HUES48 (cell line): ENCODE measurements around the gene ANKMY1.

Source experiments
- H3K27ac ChIP-seq: one replicate; pipeline ENCODE4 v1.7.0; 2013; ENCODE audit warnings: low read depth, low read length, inconsistent platforms
- H3K27me3 ChIP-seq: 2 replicates; pipeline ENCODE4 v1.6.1; 2013; ENCODE audit warnings: mild to moderate bottlenecking, low read length; ENCODE audit not compliant: control insufficient read depth, insufficient read depth
- H3K36me3 ChIP-seq: 2 replicates; pipeline ENCODE4 v1.6.1; 2013; ENCODE audit warnings: low read length; ENCODE audit not compliant: control insufficient read depth, insufficient read depth
- H3K4me1 ChIP-seq: 2 replicates; pipeline ENCODE4 v1.6.1; 2013; ENCODE audit warnings: mild to moderate bottlenecking, low read length; ENCODE audit not compliant: control insufficient read depth, insufficient read depth
- H3K4me3 ChIP-seq: 2 replicates; pipeline ENCODE4 v1.5.1; 2013; ENCODE audit warnings: mild to moderate bottlenecking, low read depth, low read length
- H3K9ac ChIP-seq: 2 replicates; pipeline ENCODE4 v1.6.1; 2013; ENCODE audit warnings: mild to moderate bottlenecking, low read depth, low read length, moderate library complexity
- H3K9me3 ChIP-seq: 2 replicates; pipeline ENCODE4 v1.6.1; 2013; ENCODE audit warnings: low read length; ENCODE audit not compliant: control insufficient read depth, insufficient read depth

The ANKMY1 gene

DNA sequence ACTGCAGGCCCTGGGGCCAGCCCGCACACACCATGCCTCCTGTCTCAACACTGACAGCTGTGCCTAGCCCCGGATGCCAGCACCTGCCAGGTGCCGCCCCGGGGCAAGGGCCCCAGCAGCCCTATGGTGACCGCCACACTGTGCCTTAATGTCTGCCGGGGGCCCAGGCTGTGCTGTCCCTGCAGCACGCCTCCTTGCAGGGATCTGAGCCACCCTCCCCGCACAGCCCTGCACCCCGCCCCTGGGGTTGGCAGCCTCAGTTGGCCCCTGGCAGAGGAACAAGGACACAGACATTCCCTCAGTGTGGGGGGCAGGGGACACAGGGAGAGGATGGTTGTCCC, 20.3 kb upstream of the ANKMY1 start:
- no peaks in the 10 kb centered on the region for H3K9me3 ChIP-seq
- peaks cover 5% of the 10 kb centered on the region; the same call in 1 of the 2 replicates for H3K4me1 ChIP-seq
- no peak overlapping the region for H3K27ac ChIP-seq
- H3K4me3 ChIP-seq, result no peak overlapping the region
- H3K9ac ChIP-seq, result no peak overlapping the region
- H3K36me3 ChIP-seq, result no peaks in the 10 kb centered on the region
- no peaks in the 10 kb centered on the region for H3K27me3 ChIP-seq

DNA sequence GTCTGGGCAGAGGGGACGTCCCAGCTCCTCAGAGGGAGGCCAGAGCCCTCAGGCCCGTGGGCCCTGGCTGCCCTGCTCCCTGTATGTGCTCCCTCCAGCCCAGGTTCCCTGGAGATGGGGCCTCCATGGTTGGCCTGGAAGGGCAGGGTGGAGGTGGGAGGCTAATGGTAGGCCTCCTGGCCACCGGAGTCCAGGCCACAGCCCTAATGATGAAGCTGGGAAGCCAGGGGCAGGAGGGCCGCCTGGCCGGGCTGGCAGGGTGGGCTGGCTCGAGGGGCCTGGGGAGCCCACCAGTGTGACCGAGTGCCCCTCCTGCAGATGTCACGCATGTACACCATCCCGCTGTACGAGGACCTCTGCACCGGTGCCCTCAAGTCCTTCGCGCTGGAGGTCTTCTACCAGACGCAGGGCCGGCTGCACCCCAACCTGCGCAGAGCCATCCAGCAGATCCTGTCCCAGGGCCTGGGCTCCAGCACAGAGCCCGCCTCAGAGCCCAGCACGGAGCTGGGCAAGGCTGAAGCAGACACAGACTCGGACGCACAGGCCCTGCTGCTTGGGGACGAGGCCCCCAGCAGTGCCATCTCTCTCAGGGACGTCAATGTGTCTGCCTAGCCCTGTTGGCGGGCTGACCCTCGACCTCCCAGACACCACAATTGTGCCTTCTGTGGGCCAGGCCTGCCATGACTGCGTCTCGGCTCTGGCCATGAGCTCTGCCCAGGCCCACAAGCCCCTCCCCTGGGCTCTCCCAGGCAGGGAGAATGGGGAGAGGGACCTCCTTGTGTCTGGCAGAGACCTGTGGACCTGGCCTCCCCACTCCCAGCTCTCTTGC, 19.7 kb upstream of the ANKMY1 start:
- no peaks in the 10 kb centered on the region for H3K36me3 ChIP-seq
- H3K27me3 ChIP-seq, result no peaks in the 10 kb centered on the region
- H3K9me3 ChIP-seq, result no peaks in the 10 kb centered on the region
- H3K27ac ChIP-seq, result no peak overlapping the region
- H3K4me3 ChIP-seq, result no peak overlapping the region
- H3K4me1 ChIP-seq, result peaks cover 5% of the 10 kb centered on the region; the same call in 1 of the 2 replicates
- no peak overlapping the region for H3K9ac ChIP-seq

DNA sequence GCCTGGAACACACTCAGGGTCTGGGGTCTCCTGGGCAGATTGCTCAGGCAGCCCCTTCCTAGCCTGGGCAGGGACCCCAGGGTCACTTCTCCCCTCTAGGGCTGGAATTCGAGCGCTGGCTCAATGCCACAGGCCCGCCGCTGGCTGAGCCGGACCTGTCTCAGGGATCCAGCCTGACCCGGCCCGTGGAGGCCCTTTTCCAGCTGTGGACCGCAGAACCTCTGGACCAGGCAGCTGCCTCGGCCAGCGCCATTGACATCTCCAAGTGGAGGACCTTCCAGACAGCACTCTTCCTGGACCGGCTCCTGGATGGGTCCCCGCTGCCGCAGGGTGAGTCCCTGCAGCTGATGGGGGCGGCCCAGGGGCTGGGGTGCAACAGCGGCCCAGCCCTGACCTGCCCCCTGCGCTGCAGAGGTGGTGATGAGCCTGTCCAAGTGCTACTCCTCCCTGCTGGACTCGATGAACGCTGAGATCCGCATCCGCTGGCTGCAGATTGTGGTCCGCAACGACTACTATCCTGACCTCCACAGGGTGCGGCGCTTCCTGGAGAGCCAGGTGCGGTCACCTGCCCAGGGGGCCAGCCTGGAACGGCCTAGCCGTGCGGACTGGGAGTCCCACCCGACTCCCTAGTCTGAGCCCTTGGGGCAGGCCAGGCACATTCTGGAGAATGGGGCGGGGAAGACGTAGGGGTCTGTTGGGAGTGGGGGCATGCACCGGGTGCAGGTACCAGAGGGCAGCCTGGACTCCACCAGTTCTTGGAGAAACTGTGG, 18.8 kb upstream of the ANKMY1 start:
- Histone ChIP-seq H3K4me3 (no peak overlapping the region), H3K9me3 (no peaks in the 10 kb centered on the region), H3K4me1 (no peaks in the 10 kb centered on the region), H3K27ac (no peak overlapping the region), H3K27me3 (no peaks in the 10 kb centered on the region), H3K9ac (no peak overlapping the region), H3K36me3 (no peaks in the 10 kb centered on the region)

DNA sequence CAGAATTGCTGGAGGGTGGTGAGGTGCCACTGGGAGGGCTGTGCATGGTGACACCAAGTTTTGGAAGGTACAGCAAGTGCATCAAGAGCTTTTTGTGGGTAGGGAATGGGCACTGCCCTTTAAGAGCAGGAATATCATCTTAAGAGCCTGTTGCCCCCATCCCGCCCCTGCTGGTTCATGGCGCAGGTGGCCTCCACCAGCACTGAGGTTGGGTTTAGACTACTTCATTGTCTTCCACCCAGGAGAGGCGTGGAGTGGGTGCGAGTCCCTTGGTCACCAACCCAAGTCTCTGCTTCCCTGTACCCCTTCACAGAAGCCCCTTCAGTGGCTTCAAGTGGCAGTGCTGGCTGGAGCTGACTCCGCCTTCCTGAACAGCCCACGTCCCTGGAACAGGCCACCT, 18.2 kb upstream of the ANKMY1 start:
- no peaks in the 10 kb centered on the region for H3K9me3 ChIP-seq
- no peaks in the 10 kb centered on the region for H3K4me1 ChIP-seq
- no peak overlapping the region for H3K9ac ChIP-seq
- no peak overlapping the region for H3K4me3 ChIP-seq
- no peak overlapping the region for H3K27ac ChIP-seq
- no peaks in the 10 kb centered on the region for H3K36me3 ChIP-seq
- H3K27me3 ChIP-seq, result no peaks in the 10 kb centered on the region

DNA sequence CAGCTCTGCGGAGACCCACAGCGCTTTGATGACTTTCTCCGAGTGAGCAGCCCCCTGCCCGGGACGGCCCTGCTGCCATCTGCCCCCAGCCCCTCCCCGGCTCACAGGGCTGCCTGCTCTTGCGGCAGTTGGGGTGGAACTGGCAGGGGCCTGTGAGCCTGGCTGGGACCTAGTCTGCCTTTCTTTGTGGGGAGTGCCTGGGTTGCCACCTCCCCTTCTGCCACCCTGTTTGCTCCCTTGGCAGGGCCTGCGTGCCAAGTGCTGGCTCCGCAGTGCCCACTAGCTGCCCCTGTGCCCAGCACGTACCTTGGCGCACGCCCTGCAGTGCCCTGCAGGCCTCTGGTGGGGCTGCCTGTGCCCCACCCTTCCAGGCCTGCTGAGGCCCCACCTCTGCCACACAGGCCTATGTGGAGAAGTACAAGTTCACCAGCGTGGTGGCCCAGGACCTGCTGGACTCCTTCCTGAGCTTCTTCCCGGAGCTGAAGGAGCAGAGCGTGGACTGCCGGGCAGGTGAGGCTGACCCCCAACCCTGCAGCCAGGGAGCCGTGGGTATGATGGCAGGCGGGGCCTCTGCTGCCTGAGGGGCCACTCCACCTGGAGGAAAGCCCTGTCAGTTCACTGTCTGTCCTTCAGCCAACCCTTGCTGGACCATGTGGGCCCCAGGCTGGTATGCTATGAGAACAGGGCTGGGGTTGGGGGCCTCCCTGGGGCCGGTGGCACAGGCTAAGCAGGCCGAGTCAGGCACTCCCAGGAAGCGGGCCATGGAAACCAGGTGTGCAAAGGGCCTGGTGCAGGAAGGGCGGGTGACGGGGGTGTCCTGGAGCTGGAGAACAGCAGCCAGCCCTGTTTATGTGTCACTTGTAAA, 17.5 kb upstream of the ANKMY1 start:
- H3K36me3 ChIP-seq, result no peaks in the 10 kb centered on the region
- no peaks in the 10 kb centered on the region for H3K4me1 ChIP-seq
- no peaks in the 10 kb centered on the region for H3K27me3 ChIP-seq
- no peaks in the 10 kb centered on the region for H3K9me3 ChIP-seq
- H3K4me3 ChIP-seq, result no peak overlapping the region
- no peak overlapping the region for H3K27ac ChIP-seq
- H3K9ac ChIP-seq, result no peak overlapping the region

DNA sequence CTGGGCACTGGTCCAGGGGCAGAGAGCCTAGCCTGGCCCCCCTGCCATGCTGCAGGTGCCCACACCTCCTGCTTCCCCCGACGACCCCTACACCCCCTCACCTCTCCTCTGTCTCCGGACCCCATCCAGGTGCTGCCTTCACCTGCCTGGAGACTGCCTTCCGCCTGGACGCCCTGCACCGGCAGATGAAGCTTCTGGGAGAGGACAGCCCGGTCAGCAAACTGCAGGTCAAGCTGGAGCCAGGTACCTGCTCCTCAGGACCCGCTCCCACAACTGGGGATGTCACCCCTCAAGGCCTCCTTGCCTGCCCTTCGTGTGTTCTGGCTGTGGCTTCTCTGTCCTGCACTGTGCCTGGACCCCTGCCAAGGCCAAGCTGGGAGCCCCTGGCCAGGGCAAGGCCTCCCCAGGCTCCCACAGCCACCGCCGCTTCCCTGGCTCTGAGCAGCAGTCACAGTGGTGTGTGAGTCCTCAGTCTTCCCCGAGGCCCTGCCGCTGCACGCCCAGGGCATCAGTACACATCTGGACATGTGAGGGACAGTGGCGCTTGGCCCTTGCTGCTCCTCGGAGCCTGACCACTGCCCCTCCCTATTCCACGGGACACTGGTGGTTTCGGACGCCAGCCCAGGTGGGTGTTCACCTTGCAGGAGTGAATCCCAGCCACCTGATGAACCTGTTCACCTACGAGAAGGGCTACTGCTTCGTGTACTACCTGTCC, 16.8 kb upstream of the ANKMY1 start:
- no peaks in the 10 kb centered on the region for H3K9me3 ChIP-seq
- H3K36me3 ChIP-seq, result no peaks in the 10 kb centered on the region
- no peak overlapping the region for H3K9ac ChIP-seq
- H3K4me1 ChIP-seq, result no peaks in the 10 kb centered on the region
- no peak overlapping the region for H3K27ac ChIP-seq
- peaks cover 7% of the 10 kb centered on the region for H3K27me3 ChIP-seq
- H3K4me3 ChIP-seq, result no peak overlapping the region

DNA sequence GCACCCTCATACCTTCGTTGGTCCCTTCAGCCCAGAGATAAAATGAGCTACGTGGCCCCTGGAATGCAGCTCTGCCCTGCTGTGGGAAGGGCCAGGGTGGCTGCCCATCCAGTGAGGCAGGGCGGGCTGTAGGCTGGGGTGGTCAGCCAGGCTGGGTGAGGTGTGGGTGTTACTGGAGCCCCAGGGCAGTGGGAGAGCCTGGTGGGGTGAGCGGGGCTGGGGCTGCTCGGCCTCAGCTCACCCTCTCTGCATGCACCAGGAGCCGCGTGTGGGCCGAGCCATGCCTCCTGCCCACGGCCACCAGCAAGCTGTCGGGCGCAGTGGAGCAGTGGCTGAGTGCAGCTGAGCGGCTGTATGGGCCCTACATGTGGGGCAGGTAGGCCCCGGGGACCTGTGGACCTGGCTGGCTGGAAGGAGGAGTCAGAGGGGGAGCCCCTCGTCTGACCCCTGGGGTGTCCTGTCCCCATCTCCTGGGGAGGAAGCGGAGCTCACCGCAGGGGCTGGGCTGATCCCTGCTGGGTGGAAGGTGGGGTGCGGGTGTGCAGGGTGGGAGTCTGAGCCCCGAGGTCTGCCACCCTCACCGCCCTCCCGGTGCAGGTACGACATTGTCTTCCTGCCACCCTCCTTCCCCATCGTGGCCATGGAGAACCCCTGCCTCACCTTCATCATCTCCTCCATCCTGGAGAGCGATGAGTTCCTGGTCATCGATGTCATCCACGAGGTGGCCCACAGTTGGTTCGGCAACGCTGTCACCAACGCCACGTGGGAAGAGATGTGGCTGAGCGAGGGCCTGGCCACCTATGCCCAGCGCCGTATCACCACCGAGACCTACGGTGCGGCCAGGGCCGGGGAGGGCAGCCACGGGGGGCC, 16.0 kb upstream of the ANKMY1 start:
- Histone ChIP-seq H3K4me3 (no peak overlapping the region), H3K9ac (no peak overlapping the region), H3K27ac (no peak overlapping the region), H3K4me1 (no peaks in the 10 kb centered on the region), H3K36me3 (no peaks in the 10 kb centered on the region), H3K27me3 (peaks cover 15% of the 10 kb centered on the region), H3K9me3 (no peaks in the 10 kb centered on the region)

DNA sequence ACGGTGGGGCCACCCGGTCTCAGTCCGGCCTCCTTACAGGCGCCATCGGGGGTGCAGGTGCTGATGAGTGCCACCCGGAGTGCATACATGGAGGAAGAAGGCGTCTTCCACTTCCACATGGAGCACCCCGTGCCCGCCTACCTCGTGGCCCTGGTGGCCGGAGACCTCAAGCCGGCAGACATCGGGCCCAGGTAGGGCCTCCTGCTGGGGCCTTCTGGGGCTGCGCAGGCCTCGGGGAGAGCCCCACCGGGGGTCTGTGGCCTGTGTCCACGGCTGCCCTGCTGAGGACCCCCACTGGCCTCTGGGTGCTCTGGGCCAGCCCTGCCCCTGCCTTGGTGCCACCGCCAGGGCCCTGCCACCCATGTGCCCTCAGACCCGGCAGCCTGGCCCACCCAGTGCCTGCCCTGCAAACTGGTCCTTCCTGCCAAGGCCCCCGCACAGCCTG, 15.3 kb upstream of the ANKMY1 start:
- H3K4me3 ChIP-seq, result no peak overlapping the region
- H3K9ac ChIP-seq, result no peak overlapping the region
- no peaks in the 10 kb centered on the region for H3K36me3 ChIP-seq

DNA sequence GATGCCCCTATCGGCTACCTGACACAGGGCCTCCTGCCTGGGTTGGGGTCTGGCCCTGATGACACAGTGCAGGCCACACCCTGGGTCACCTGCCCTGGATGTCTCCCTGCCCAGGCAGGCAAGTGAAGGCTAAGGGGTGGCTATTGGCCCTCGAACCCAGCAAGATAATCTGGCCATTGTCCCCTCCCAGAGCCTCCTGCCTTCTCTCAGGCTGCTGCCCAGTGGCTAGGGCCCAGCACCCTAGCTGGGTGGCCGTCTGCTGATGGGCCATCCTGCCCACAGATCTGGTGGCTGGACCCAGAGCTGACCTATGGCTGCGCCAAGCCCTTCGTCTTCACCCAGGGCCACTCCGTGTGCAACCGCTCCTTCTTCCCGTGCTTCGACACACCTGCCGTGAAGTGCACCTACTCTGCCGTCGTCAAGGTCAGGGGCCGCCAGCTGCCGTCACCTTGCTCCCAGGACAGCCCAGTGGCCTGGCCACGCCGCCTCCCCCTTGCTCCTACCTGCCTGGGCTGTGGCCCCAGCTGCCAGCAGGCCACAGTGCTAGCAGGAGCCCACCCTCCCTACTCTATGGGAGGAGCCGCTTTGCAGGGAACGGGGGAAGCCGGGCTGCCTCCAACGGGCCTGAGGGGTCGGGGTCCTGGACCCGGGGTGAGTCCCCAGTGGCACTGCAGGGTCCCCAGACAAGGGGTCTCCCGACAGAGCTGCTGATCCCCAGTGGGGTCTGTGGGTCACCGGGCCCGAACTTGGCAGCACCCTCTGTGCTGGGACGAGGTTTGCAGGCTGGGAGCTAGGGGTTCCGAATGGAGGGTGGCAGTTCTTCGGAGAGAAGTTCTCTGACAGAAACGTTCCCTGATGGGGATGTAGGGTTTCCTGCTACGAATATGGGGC, 14.6 kb upstream of the ANKMY1 start:
- no peak overlapping the region for H3K27ac ChIP-seq
- no peak overlapping the region for H3K9ac ChIP-seq
- no peaks in the 10 kb centered on the region for H3K9me3 ChIP-seq

More for the DNA sequence above, 15.3 kb upstream of the ANKMY1 start:
- H3K27ac ChIP-seq, result no peak overlapping the region
- peaks cover 15% of the 10 kb centered on the region for H3K27me3 ChIP-seq
- H3K4me1 ChIP-seq, result no peaks in the 10 kb centered on the region
- H3K9me3 ChIP-seq, result no peaks in the 10 kb centered on the region

More for the DNA sequence above, 14.6 kb upstream of the ANKMY1 start:
- H3K4me3 ChIP-seq, result no peak overlapping the region
- no peaks in the 10 kb centered on the region; the same call in 1 of the 2 replicates for H3K4me1 ChIP-seq
- H3K27me3 ChIP-seq, result peaks cover 21% of the 10 kb centered on the region
- H3K36me3 ChIP-seq, result no peaks in the 10 kb centered on the region
